H1 (cell line): Measurements from ENCODE around the gene ADM2. TPM values are rescaled to one million over a fixed set of nuclear protein-coding genes. Genes with fewer than 3 reads are reported as not detected.

Experiments used
- CTCF ChIA-PET: fragments of 300-600 bp; sonication (Branson Sonifier 250); formaldehyde crosslinking; loops from one replicate; lab custom pipeline; 2021; ENCODE audit not compliant: partially characterized antibody; lab: Charles Lee
- POLR2A ChIA-PET: fragments of 300-600 bp; sonication (Branson Sonifier 250); formaldehyde crosslinking; loops from one replicate; lab custom pipeline; 2021; ENCODE audit warnings: inconsistent platforms; ENCODE audit not compliant: partially characterized antibody; lab: Charles Lee
- DNase-seq, 2 experiments: peaks; one replicate each; pipeline versions ENCODE4 v3.0.0 to v3.0.0-alpha.2; 2010 to 2022; ENCODE audit warnings: low spot score in 2 of 2, low read depth in 1 of 2, mixed read lengths in 1 of 2
- FAIRE-seq: peaks from 2 replicates; lab custom pipeline; 2011; peaks lifted over from hg19 to GRCh38; lab: Jason Lieb, UNC
- H2AFZ ChIP-seq: 2 replicates; pipeline ENCODE4 v1.8.1; 2012; ENCODE audit warnings: low read length, inconsistent platforms
- H2AK5ac ChIP-seq: 2 replicates; pipeline ENCODE4 v1.6.1; 2013; ENCODE audit warnings: low read depth, low read length
- H2BK120ac ChIP-seq: replicated peaks from 2 replicates; pipeline ENCODE3; 2013; ENCODE audit warnings: low read depth, low read length, inconsistent platforms
- H2BK12ac ChIP-seq: 2 replicates; pipeline ENCODE4 v1.6.1; 2013; ENCODE audit warnings: low read depth, low read length
- H2BK15ac ChIP-seq: 2 replicates; pipeline ENCODE4 v1.6.1; 2013; ENCODE audit warnings: low read length
- H2BK20ac ChIP-seq: 2 replicates; pipeline ENCODE4 v1.6.1; 2013; ENCODE audit warnings: low read length
- H2BK5ac ChIP-seq: 2 replicates; pipeline ENCODE4 v1.6.1; 2013; ENCODE audit warnings: low read depth, low read length
- H3K14ac ChIP-seq: 2 replicates; pipeline ENCODE4 v1.6.1; 2013; ENCODE audit warnings: inconsistent platforms; ENCODE audit not compliant: insufficient read length
- H3K18ac ChIP-seq: 2 replicates; pipeline ENCODE4 v1.6.1; 2013; ENCODE audit warnings: low read length; ENCODE audit errors: extremely low read depth
- H3K23ac ChIP-seq: 2 replicates; pipeline ENCODE4 v1.6.1; 2013; ENCODE audit warnings: inconsistent platforms; ENCODE audit not compliant: insufficient read length
- H3K23me2 ChIP-seq: 2 replicates; pipeline ENCODE4 v1.6.1; 2013; ENCODE audit warnings: low read depth, low read length
- H3K27ac ChIP-seq: 2 replicates; pipeline ENCODE4 v1.6.1; 2011; ENCODE audit warnings: low read depth, low read length, inconsistent platforms
- H3K27me3 ChIP-seq, 4 experiments: replicated peaks in 1 of 4; 1 replicate in 1 of 4; 2 replicates in 3 of 4; pipeline versions ENCODE4 v1.6.1 to v1.8.1; 2011 to 2013; ENCODE audit warnings: low read length in 3 of 4, mild to moderate bottlenecking in 3 of 4, inconsistent platforms in 2 of 4, mixed read lengths in 2 of 4, moderate library complexity in 1 of 4; ENCODE audit not compliant: control insufficient read depth in 3 of 4, insufficient read depth in 3 of 4; ENCODE audit errors: extremely low read depth in 1 of 4
- H3K36me3 ChIP-seq, 4 experiments: 2 replicates each; pipeline versions ENCODE4 v1.6.1 to v1.8.1; 2011 to 2013; ENCODE audit warnings: mild to moderate bottlenecking in 4 of 4, low read length in 3 of 4, moderate library complexity in 2 of 4, control low read depth in 1 of 4, inconsistent platforms in 1 of 4; ENCODE audit not compliant: insufficient read depth in 4 of 4, control insufficient read depth in 2 of 4
- H3K4ac ChIP-seq: replicated peaks from 2 replicates; pipeline ENCODE3; 2013; ENCODE audit warnings: low read length, low read depth, mixed read lengths, inconsistent platforms; ENCODE audit not compliant: insufficient read length
- H3K4me1 ChIP-seq, 4 experiments: replicated peaks in 1 of 4; 1 replicate in 1 of 4; 2 replicates in 3 of 4; pipeline versions ENCODE4 v1.6.1 to v1.8.1; 2011 to 2013; ENCODE audit warnings: low read length in 3 of 4, inconsistent platforms in 2 of 4, mixed read lengths in 1 of 4; ENCODE audit not compliant: insufficient read depth in 4 of 4, control insufficient read depth in 3 of 4
- H3K4me2 ChIP-seq, 2 experiments: 2 replicates each; pipeline versions ENCODE4 v1.6.1 to v1.8.1; 2011 to 2013; ENCODE audit warnings: low read depth in 2 of 2, low read length in 2 of 2, control low read depth in 1 of 2, inconsistent platforms in 1 of 2, mild to moderate bottlenecking in 1 of 2; ENCODE audit not compliant: insufficient read depth in 1 of 2
- H3K4me3 ChIP-seq, 4 experiments: fragments of 200-600, 300-600 bp in 1 of 4; sonication (generic), shearing (Covaris generic), sonication (Bioruptor Twin) in 1 of 4; 2 replicates each; pipeline versions ENCODE4 v1.5.1 to v1.8.1; 2011 to 2016; ENCODE audit warnings: low read length in 4 of 4, low read depth in 3 of 4, control low read depth in 2 of 4, inconsistent platforms in 2 of 4, mild to moderate bottlenecking in 2 of 4, mixed read lengths in 1 of 4, moderate library complexity in 1 of 4; ENCODE audit not compliant: insufficient read depth in 2 of 4; ENCODE audit errors: extremely low read depth in 1 of 4
- H3K56ac ChIP-seq: replicated peaks from 2 replicates; pipeline ENCODE3; 2013; ENCODE audit warnings: low read depth, mild to moderate bottlenecking, mixed read lengths, low read length, inconsistent platforms; ENCODE audit not compliant: insufficient read length
- H3K79me1 ChIP-seq: 2 replicates; pipeline ENCODE4 v1.6.1; 2013; ENCODE audit warnings: low read depth, low read length, control low read depth
- H3K79me2 ChIP-seq, 2 experiments: 2 replicates each; pipeline versions ENCODE4 v1.6.1 to v1.8.1; 2012 to 2013; ENCODE audit warnings: low read length in 2 of 2, mild to moderate bottlenecking in 2 of 2, inconsistent platforms in 1 of 2; ENCODE audit not compliant: insufficient read depth in 2 of 2, control insufficient read depth in 1 of 2
- H3K9ac ChIP-seq, 4 experiments: replicated peaks in 1 of 4; 1 replicate in 1 of 4; 2 replicates in 3 of 4; pipeline versions ENCODE4 v1.6.1 to v1.8.1; 2011 to 2013; ENCODE audit warnings: low read depth in 3 of 4, low read length in 3 of 4, control low read depth in 2 of 4, mild to moderate bottlenecking in 2 of 4, moderate library complexity in 2 of 4, inconsistent platforms in 1 of 4; ENCODE audit errors: extremely low read depth in 1 of 4
- H3K9me3 ChIP-seq, 2 experiments: 2 replicates each; pipeline versions ENCODE4 v1.6.1 to v1.8.1; 2012 to 2013; ENCODE audit warnings: mild to moderate bottlenecking in 2 of 2, moderate library complexity in 2 of 2, control low read depth in 1 of 2, inconsistent platforms in 1 of 2, low read depth in 1 of 2, low read length in 1 of 2, mixed read lengths in 1 of 2; ENCODE audit not compliant: insufficient read depth in 2 of 2
- H4K20me1 ChIP-seq, 2 experiments: replicated peaks in 1 of 2; 2 replicates each; pipeline versions ENCODE3 to v1.8.1; 2011 to 2013; ENCODE audit warnings: inconsistent platforms in 2 of 2, low read length in 2 of 2, mild to moderate bottlenecking in 1 of 2; ENCODE audit not compliant: insufficient read depth in 2 of 2, control insufficient read depth in 1 of 2
- H4K5ac ChIP-seq: 2 replicates; pipeline ENCODE4 v1.6.1; 2013; ENCODE audit warnings: low read length, low read depth, mixed read lengths, inconsistent platforms; ENCODE audit not compliant: insufficient read length
- H4K8ac ChIP-seq: 2 replicates; pipeline ENCODE4 v1.8.0; 2013; ENCODE audit warnings: mild to moderate bottlenecking, moderate library complexity, low read length, inconsistent platforms; ENCODE audit not compliant: insufficient read depth; ENCODE audit errors: extremely low read depth
- H4K91ac ChIP-seq: replicated peaks from 2 replicates; pipeline ENCODE3; 2013; ENCODE audit warnings: low read length, mixed read lengths, inconsistent platforms; ENCODE audit not compliant: insufficient read length
- ASH2L ChIP-seq: fragments of 200-600, 300-600 bp; sonication (generic); IDR thresholded peaks from one replicate; pipeline ENCODE4 v1.7.1; 2017; ENCODE audit warnings: low read length
- CEBPB ChIP-seq: IDR thresholded peaks from 2 replicates; pipeline ENCODE4 v1.6.1; 2012; ENCODE audit warnings: low read depth, low read length
- CTCF ChIP-seq, 3 experiments: IDR thresholded peaks; 1 replicate in 2 of 3; 2 replicates in 1 of 3; pipeline versions ENCODE4 v1.5.1 to v1.6.1; 2011; ENCODE audit warnings: low read length in 3 of 3, mild to moderate bottlenecking in 3 of 3, inconsistent platforms in 2 of 3, low read depth in 1 of 3, moderate library complexity in 1 of 3; ENCODE audit not compliant: insufficient read depth in 1 of 3; ENCODE audit errors: control extremely low read depth in 1 of 3
- GABPA ChIP-seq: IDR thresholded peaks from 2 replicates; pipeline ENCODE4 v1.6.1; 2011; ENCODE audit warnings: mild to moderate bottlenecking, low read length, moderate library complexity, borderline replicate concordance; ENCODE audit not compliant: insufficient read depth
- PHF8 ChIP-seq: fragments of 200-600 bp; sonication (generic); conservative IDR thresholded peaks from 2 replicates; pipeline ENCODE4 v1.7.1; 2012; ENCODE audit warnings: low read depth, mild to moderate bottlenecking, inconsistent platforms, low read length, moderate library complexity
- RNF2 ChIP-seq: fragments of 200-900, 300-1000 bp; sonication (generic); IDR thresholded peaks from 2 replicates; pipeline ENCODE4 v1.7.1; 2016; ENCODE audit warnings: borderline replicate concordance, low read depth, mild to moderate bottlenecking, antibody characterized with exemption, low read length; ENCODE audit not compliant: poor library complexity, severe bottlenecking; ENCODE audit errors: missing control alignments
- SAP30 ChIP-seq: fragments of 300-600 bp; sonication (generic); IDR thresholded peaks from 2 replicates; pipeline ENCODE4 v1.7.1; 2012; ENCODE audit warnings: low read length, moderate library complexity, mild to moderate bottlenecking, inconsistent platforms; ENCODE audit not compliant: insufficient read depth, insufficient replicate concordance
- SP4 ChIP-seq: IDR thresholded peaks from 2 replicates; pipeline ENCODE4 v1.6.1; 2012; ENCODE audit warnings: low read length, inconsistent platforms
- SRF ChIP-seq: IDR thresholded peaks from 2 replicates; pipeline ENCODE4 v1.6.1; 2011; ENCODE audit warnings: mild to moderate bottlenecking, low read depth, low read length, moderate library complexity
- YY1 ChIP-seq: IDR thresholded peaks from 2 replicates; pipeline ENCODE4 v1.6.1; 2011; ENCODE audit warnings: low read depth, mild to moderate bottlenecking, low read length
- WGBS, 2 experiments: shearing (Covaris generic) in 1 of 2; methylation state at CpG; one replicate each; pipeline versions ENCODE4 v1.1.6 to v1.1.7; 2013 to 2015; ENCODE audit warnings: low lambda C conversion rate in 2 of 2, mixed read lengths in 2 of 2, inconsistent platforms in 1 of 2, low coverage in 1 of 2, missing lambda C conversion rate in 1 of 2; ENCODE audit not compliant: insufficient replicate concordance in 2 of 2, insufficient coverage in 1 of 2, insufficient read length in 1 of 2; ENCODE audit errors: extremely low coverage in 1 of 2, missing lambda C conversion rate in 1 of 2; 5-methylcytosine and 5-hydroxymethylcytosine counted together
- polyA plus RNA-seq, 7 experiments: library from polyadenylated mRNA; depleted of rRNA in 3 of 7; stranded (reverse) in 5 of 7; unstranded in 2 of 7; fragments of >200 nt in 5 of 7; fragments of 200-250 nt in 2 of 7; gene quantifications; 1 replicate in 5 of 7; 2 replicates in 1 of 7; 4 replicates in 1 of 7; pipeline versions ENCODE4 v1.2.1 to v1.2.3, GENCODE V29; 2011 to 2013; ENCODE audit warnings: missing spikeins in 2 of 7, mixed read lengths in 2 of 7
- total RNA-seq: library from RNA; stranded (reverse); fragmentation: NEBNext Ultra II Directional; extraction: Animal tissue kit (Norgen Biotek cat#: 25700); gene quantifications from 2 replicates; pipeline ENCODE4 v1.2.1, GENCODE V29; 2021

ADM2 gene
- total and polyA plus RNA-seq, 2 of the 8 experiments (the other 6 are each of a cell fraction or from before 2014, with no cell fraction given), result 3.3 to 7.5 TPM

GRCh38 chr22:50435291-50436014 lies 45.9 kb upstream of the ADM2 start:
- no peak overlapping the region for H3K56ac ChIP-seq
- H2BK15ac ChIP-seq, result no peak overlapping the region
- H3K27me3 ChIP-seq, result no peaks in the 10 kb centered on the region
- no peak overlapping the region for H3K23ac ChIP-seq
- H4K5ac ChIP-seq, result no peak overlapping the region
- FAIRE-seq, result no peak
- H3K79me1 ChIP-seq, result no peaks in the 10 kb centered on the region
- H3K79me2 ChIP-seq, result no peaks in the 10 kb centered on the region
- CTCF ChIA-PET, result interaction anchor here (1.0 to 1.3 kb wide), 5 partner anchors 13 to 217 kb away, joined by 3 to 4 read pairs (median 3); no protein-coding TSS in a partner anchor
- no peak overlapping the region for H3K4me2 ChIP-seq
- no peak overlapping the region for H2BK5ac ChIP-seq
- no peak overlapping the region for H3K4ac ChIP-seq
- no peak overlapping the region for H3K18ac ChIP-seq
- H3K9me3 ChIP-seq, result no peaks in the 10 kb centered on the region
- 93% methylated on average over 16 of the region's 20 CpGs; no CpG with 5 or more reads in 1 of the 2 experiments for WGBS, 2 experiments
- H3K36me3 ChIP-seq, result peaks cover 15 to 53% (median 31%) of the 10 kb centered on the region in 4 experiments
- no peak overlapping the region for H4K91ac ChIP-seq
- H3K9ac ChIP-seq, result no peak overlapping the region
- H2BK12ac ChIP-seq, result no peak overlapping the region
- POLR2A ChIA-PET, result no interaction called here
- no peak overlapping the region for H4K8ac ChIP-seq
- peaks cover 3 to 10% of the 10 kb centered on the region in 2 experiments for H4K20me1 ChIP-seq
- no peak overlapping the region for H3K4me3 ChIP-seq
- no peak for DNase-seq
- H3K27ac ChIP-seq, result no peak overlapping the region
- H3K14ac ChIP-seq, result no peak overlapping the region
- no peak overlapping the region for H2AK5ac ChIP-seq
- no peaks in the 10 kb centered on the region for H3K23me2 ChIP-seq
- no peak overlapping the region for H2BK20ac ChIP-seq
- H2AFZ ChIP-seq, result no peak overlapping the region
- H2BK120ac ChIP-seq, result no peak overlapping the region
- no peaks in the 10 kb centered on the region for H3K4me1 ChIP-seq
- TF ChIP-seq ASH2L, result no peak
- no peak for TF ChIP-seq RNF2
- no peak for TF ChIP-seq CTCF (IDR thresholded peaks at IDR 0.05; ENCODE audit: control extremely low read depth in 1 of 3, insufficient read depth in 1 of 3, low read depth in 1 of 3, low read length in 3 of 3)
- TF ChIP-seq PHF8, result no peak
- TF ChIP-seq GABPA, result no peak
- TF ChIP-seq YY1, result no peak
- no peak for TF ChIP-seq SP4
- TF ChIP-seq CEBPB, result no peak
- no peak for TF ChIP-seq SRF
- no peak for TF ChIP-seq SAP30
